GM18502 (cell line): ENCODE data around the gene EHMT2.
"Not testable (repeated sequence)": the region's sequence is repeated elsewhere in the genome, so short reads cannot be mapped to it uniquely, and the experiment has no call there.

ENCODE experiments used
- ATAC-seq: cut with Tn5 transposase; IDR thresholded peaks from one replicate; pipeline ENCODE4 v1.9.1; 2021; ENCODE audit warnings: mild to moderate bottlenecking; ENCODE audit not compliant: unreplicated experiment, poor library complexity

Gene EHMT2

DNA sequence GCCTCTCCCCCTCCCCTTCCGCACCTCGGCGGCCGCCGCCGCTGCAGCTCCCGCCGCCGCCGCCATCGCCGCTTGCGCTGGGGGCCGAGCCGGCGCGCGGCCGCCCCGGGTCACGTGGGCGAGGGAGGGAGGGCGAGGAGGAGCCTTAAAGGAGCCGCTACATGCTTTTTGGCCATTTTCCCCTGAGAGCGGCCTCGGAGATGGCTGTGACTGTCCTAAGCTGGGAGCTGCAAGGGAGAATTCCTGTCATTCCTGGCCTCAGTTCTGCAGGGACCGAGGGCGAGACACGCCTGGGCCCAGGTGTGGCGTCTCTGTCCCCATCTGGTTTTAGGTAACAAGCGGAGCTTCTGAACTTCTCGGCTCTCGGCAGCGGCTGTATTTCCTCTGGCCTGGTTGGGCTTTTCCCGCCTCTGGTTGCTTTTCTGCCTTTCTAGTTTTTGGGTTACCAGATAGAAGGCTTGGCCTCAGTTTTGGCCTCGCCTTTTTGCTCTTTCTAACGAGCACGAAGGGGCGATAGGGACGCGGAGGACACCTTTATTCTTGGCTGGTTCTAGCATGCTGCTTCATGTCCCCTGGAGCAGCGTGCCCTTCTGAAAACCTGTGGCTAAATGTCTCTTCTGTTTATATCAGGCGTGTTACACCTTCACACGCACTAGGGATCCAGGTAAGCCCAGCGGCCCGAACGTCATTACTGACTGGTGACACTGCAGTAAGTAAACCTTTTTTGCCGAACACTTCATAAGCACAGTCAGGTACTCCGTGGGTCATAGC lies at the start of gene EHMT2:
TSS of gene EHMT2 (minus strand) at position 87 of the 771 bp plus-strand sequence. CDS start at position 66, 21 bp downstream.
- no peak for ATAC-seq

DNA sequence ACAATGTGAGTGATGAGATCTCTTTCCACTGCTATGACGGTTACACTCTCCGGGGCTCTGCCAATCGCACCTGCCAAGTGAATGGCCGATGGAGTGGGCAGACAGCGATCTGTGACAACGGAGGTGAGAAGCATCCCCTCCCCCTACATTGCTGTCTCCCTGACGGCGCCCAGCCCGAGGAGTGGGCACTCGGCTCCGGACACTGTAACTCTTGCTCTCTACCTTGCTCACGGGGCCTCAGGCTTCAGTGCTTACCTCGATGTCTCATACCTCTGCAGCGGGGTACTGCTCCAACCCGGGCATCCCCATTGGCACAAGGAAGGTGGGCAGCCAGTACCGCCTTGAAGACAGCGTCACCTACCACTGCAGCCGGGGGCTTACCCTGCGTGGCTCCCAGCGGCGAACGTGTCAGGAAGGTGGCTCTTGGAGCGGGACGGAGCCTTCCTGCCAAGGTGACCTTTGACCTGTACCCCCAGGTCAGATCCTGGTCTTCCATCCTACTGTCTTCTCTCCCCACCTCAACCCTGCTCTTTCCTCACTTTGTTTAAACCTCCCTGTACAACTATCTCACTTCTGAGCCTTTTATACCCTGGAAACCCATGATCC lies 49.7 kb upstream of the EHMT2 start:
- ATAC-seq, result no peak

DNA sequence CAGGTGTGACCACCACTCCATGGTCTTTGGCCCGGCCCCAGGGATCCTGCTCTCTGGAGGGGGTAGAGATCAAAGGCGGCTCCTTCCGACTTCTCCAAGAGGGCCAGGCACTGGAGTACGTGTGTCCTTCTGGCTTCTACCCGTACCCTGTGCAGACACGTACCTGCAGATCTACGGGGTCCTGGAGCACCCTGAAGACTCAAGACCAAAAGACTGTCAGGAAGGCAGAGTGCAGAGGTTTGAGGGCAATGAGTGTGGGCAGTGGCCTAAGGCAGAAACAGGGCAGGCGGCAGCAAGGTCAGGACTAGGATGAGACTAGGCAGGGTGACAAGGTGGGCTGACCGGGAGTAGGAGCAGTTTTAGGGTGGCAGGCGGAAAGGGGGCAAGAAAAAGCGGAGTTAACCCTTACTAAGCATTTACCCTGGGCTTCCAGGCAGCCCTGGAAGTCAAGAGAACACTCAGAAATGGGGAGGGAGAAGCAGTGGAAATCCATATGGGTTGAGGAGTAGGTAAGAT lies 48.9 kb upstream of the EHMT2 start:
- ATAC-seq, result no peak

DNA sequence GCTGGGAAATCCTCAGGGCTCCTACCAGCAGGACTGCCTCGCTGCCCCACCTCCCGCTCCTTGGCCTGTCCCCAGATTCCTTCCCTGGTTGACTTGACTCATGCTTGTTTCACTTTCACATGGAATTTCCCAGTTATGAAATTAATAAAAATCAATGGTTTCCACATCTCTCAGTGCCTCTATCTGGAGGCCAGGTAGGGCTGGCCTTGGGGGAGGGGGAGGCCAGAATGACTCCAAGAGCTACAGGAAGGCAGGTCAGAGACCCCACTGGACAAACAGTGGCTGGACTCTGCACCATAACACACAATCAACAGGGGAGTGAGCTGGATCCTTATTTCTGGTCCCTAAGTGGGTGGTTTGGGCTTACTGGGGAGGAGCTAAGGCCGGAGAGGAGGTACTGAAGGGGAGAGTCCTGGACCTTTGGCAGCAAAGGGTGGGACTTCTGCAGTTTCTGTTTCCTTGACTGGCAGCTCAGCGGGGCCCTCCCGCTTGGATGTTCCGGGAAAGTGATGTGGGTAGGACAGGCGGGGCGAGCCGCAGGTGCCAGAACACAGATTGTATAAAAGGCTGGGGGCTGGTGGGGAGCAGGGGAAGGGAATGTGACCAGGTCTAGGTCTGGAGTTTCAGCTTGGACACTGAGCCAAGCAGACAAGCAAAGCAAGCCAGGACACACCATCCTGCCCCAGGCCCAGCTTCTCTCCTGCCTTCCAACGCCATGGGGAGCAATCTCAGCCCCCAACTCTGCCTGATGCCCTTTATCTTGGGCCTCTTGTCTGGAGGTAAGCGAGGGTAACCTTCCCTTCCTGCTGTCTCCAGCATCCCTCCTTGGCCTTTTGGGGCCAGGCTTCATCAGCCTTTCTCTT lies 48.2 kb upstream of the EHMT2 start, which contains the start of gene CFB:
TSS of gene CFB (plus strand) at position 589 of the 863 bp plus-strand sequence. CDS start at position 716, 127 bp downstream.
- ATAC-seq, result no peak

DNA sequence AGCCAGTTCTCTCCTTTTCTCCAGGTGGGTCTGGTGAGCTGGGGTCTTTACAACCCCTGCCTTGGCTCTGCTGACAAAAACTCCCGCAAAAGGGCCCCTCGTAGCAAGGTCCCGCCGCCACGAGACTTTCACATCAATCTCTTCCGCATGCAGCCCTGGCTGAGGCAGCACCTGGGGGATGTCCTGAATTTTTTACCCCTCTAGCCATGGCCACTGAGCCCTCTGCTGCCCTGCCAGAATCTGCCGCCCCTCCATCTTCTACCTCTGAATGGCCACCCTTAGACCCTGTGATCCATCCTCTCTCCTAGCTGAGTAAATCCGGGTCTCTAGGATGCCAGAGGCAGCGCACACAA lies 47.6 kb upstream of the EHMT2 start:
- ATAC-seq, result no peak

DNA sequence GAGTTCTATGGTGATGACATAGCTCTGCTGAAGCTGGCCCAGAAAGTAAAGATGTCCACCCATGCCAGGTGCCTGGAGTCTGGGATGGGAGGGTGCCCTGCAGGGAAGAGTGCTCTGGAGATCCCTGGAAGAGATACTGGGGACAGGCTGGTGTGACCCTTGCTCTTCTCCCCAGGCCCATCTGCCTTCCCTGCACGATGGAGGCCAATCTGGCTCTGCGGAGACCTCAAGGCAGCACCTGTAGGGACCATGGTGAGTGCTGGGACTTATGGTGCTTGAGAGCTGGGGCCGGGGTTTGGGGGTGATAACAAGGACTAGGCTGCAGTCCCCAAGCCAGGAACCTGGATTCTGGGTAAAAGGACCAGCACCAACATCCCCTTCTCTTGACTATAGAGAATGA lies 46.2 kb upstream of the EHMT2 start:
- no peak for ATAC-seq

DNA sequence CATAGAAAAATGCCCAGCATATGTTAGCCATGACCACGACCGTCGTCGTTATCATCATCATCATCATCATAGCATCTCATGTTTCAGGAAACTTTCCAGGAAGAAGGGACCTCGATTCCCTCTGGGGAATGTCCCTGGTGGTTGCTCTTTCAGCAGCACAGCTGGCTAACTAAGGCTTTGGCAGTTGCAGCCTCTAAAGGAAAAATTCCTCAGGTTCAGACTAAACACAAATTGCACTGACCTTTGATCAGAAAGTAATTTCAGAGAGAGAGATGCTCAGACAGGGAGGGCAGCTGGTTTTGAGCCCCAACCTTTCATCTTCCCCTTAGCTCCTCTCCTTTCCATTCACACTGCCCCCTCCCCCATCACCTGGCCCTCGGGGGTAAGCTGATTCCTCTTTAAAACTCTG lies 42.8 kb upstream of the EHMT2 start:
- no peak for ATAC-seq

DNA sequence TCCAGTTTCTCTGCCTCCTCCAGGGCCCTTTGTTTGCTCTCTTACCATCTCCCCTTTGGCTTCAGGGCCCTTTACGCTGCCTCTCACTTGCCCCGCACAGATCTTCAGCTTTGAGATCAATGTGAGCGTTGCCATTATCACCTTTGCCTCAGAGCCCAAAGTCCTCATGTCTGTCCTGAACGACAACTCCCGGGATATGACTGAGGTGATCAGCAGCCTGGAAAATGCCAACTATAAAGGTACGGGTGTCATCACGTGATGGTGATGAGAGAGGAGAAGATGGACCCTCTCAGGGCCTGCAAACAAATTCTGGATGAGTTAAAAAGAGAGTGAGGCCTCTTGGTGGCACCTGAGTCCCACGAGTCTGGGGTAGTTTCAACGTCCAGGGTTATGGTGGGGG lies 38.3 kb upstream of the EHMT2 start:
- no peak for ATAC-seq

DNA sequence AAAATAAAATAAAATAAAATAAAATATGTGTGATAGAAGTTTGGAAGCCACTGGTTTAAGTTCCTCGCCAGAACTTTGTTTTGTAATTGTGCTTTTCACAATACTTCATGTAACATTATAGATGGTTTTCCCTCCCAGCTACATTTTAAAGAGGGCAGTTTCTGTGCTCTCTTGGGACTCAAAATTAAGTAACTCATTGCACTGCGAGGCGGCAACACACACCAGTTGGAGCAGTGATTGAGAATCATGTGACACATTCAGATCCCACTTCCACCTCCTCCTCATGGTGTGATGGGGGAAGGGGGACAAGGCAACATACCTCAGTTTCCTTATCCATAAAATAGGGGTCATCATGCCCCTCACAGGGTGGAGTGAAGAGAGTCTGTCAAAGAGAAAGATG lies 37.5 kb upstream of the EHMT2 start:
- no peak for ATAC-seq

DNA sequence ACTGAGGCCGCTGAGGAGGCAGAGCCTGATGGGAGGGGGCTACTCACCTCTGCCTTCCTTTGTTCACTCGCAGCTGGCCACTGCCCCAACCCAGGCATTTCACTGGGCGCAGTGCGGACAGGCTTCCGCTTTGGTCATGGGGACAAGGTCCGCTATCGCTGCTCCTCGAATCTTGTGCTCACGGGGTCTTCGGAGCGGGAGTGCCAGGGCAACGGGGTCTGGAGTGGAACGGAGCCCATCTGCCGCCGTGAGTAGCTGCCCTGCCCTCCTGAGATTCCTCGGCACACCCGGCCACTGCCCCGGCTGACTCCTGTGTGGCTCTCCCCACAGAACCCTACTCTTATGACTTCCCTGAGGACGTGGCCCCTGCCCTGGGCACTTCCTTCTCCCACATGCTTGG lies 36.0 kb upstream of the EHMT2 start:
- ATAC-seq, result no peak

DNA sequence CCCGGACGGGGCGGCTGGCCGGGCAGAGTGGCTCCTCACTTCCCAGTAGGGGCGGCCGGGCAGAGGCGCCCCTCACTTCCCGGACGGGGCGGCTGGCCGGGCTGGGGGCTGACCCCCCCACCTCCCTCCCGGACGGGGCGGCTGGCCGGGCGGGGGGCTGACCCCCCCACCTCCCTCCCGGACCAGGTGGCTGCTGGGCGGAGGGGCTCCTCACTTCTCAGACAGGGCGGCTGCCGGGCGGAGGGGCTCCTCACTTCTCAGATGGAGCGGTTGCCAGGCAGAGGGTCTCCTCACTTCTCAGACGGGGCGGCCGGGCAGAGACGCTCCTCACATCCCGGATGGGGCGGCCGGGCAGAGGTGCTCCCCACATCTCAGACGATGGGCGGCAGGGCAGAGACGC lies 34.6 kb upstream of the EHMT2 start:
- not testable (repeated sequence) for ATAC-seq

DNA sequence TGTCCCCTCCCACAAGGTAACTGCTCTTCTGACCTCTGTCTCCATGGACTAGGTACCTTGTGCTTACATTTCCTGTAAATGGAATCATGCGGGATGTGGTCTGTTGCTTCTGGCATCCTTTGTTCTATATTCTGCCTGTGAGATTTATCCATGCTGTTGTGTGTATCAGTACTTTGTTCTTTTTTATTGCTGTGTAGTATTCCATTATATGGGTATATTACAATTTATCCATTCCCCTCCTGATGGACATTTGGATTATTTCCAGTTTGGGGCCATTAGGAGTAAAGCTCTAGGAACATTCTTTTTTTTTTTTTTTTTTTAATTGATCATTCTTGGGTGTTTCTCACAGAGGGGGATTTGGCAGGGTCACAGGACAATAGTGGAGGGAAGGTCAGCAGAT lies 33.5 kb upstream of the EHMT2 start:
- ATAC-seq, result no peak

DNA sequence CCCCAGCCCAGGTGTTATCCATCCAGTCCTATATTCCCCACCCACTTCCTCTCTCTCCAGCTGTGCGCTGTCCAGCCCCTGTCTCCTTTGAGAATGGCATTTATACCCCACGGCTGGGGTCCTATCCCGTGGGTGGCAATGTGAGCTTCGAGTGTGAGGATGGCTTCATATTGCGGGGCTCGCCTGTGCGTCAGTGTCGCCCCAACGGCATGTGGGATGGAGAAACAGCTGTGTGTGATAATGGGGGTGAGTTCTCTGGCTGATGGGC lies 31.1 kb upstream of the EHMT2 start:
- ATAC-seq, result no peak

DNA sequence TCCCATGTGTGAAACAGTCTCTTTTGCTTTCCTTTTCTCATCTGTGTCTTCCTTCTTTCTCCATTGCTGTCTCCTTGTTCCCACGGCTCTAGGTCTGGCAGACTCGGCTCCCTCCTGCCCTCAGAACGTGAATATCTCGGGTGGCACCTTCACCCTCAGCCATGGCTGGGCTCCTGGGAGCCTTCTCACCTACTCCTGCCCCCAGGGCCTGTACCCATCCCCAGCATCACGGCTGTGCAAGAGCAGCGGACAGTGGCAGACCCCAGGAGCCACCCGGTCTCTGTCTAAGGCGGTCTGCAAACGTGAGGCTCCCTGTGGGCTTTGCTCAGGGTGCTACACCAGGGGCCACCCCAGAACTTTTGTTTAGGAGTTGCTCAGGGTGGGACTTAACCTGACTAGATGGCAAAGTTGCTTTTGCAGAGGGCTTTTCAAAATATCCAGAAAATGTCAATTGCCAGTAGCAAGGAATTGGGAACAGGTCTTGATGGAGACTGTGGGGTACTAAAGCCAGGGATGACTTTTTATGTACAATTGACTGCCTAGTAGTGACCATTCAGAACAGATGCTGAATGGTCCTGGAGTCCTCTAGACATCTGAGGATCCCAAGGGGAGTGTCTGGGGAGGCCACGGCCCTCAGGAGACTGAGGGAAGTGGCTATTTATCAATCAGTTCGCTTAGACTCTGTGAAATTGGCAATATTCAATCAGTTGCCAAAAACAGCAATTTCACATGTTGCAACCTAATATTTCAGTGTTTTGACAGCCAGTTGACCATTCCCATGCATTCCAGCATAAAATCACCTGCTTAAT lies 30.6 kb upstream of the EHMT2 start:
- no peak for ATAC-seq

DNA sequence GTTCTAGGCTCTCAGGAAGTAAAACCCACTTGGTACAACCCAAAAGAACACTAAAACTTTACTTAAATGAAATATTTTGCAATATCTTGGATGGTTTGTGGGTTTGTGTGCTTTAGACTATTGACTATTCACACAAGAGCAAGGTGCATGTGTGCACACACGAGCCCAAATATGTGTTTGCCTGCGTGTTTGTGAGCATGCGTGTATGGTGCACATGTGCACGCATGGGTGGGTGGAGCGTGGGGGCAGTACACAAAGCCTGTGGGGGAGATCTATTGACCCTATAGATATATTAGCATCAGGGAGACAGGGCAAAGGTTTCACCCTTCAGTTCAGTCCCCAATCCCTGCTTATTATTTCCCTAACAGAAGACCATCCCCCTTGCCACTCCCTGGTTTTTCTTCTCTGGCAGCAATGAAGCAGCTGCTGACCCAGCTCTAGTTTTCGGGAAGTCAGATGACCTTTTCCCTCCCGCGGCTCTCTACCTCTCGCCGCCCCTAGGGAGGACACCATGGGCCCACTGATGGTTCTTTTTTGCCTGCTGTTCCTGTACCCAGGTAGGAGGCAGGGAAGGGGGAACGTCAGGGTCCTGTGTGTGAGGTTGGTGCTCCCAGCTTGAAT lies 29.9 kb upstream of the EHMT2 start, which contains the start of gene C2:
TSS of gene C2 (plus strand) at position 476 of the 621 bp plus-strand sequence. CDS start at position 512, 36 bp downstream.
- ATAC-seq, result no peak

DNA sequence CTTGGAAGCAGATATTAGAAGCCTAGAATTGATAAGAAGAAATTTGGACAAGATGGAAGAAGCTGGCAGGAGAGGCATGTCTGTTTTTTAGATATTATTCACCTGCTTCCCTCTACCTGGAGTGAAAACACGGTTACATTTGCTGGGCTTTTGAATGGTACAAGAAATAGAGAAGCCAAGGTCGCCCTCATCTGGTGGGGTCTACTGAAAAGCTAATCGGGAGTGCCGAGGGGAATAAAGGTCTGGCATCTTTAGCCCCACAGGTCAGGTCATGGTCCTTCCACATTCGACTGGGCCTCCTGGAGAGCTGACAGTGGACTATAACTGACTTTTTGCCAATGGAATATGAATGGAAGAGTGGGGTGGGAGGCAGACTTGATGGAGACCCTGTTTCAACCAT lies 25.4 kb upstream of the EHMT2 start:
- no peak for ATAC-seq

DNA sequence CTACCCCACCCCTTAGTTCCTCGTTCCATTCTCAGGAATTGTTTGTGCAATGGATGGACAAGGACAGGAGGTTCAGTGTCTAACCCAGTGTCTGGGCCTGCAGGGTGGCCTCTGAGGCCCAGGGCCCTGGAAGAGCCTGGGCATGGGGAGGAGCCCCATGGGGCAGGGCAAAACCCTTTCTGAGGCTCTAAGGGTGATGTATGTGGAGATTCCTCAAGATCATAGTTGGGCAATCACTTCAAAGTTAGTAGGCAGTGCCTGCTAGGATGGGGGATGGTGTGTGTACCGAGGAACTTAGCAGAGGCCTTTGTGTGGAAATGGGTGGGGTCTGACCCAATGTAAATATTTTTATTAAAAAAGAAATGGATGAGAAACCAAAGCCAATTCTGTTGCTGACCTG lies 23.3 kb upstream of the EHMT2 start:
- ATAC-seq, result no peak

DNA sequence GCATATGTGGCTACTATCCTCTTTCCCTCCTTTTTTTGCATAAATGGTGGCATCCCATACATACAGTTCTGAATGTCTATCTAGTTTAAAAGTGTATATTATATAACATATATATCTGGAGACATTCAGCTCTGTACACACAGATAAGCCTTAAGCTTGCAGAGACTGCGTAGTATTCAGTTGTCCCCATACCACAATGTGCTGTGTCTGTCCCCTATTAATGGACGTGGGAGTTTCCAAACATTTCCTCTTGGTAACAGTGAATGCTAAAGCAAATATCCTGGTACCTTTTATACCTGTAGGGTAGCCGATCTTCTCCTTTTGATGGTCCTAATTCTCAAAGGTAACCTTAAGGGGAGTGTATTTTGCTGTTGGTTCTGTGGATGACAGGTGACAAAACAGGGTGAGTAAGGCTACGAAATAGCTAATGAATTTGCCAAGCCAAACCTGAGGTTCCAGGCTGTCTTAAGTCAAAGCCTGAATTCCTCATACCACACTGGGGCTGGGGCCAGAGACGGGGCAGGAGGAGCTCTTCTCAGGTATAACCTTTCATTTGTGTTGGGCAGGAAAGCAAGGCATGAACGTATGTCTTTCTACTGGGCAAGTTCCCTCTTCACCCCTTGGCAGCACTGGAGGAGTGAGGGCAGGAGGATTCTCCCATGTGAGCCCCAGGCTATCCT lies 22.3 kb upstream of the EHMT2 start:
- ATAC-seq, result no peak

DNA sequence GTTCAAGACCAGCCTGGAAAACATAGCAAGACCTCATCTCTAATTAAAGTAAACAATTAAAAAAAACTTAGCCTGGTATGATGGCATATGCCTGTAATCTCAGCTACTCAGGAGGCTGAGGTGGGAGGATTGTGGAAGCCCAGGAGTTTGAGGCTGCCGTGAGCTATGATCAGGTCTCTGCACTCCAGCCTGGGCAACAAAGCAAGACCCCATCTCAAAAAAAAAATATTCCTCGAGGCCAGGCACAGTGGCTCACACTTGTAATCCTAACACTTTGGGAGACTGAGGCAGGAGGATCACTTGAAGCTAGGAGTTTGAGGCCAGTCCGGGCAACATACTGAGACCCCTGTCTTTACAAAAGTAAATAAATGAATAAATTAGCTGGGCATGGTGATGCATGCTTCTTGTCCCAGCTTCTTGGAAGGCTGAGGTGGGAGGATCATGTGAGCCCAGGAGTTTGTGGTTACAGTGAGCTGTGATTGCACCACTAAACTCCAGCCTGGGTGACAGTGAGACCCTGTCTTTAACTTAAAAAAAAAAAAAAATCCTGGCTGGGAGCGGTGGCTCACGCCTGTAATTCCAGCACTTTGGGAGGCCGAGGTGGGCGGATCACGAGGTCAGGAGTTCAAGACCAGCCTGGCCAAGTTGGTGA lies 20.7 kb upstream of the EHMT2 start:
- no peak for ATAC-seq
